Raji (cell line): ENCODE results near the gene FOXRED1.

Source experiments
- POLR2A ChIP-seq: IDR thresholded peaks from 2 replicates; pipeline ENCODE4 v1.6.1; 2011; ENCODE audit warnings: low read depth, low read length, control low read depth; ENCODE audit not compliant: insufficient read depth

The FOXRED1 gene

GRCh38 chr11:126318574-126319373 is 49.8 kb downstream of the FOXRED1 start:
- no peak for TF ChIP-seq POLR2A

DNA sequence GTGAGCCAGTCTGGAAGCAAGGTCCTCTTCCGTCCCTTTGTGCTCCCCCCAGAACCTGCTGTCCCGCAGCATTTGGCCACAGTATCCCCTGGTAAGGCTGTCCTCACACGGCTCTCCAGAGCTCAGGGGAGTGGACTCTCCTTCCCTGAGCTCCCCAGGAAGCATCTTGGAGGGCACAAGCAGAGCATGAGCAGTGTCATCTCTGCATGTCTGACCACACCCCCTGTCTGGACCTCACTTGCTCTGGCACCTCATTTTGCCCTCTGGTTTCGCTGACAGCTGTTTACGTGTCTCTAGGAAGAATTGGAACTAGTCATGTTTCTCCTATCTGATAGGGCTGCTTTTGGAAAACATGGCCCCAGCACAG is 50.4 kb downstream of the FOXRED1 start:
- TF ChIP-seq POLR2A = no peak

GRCh38 chr11:126322996-126323395 is 54.0 kb downstream of the FOXRED1 start:
- no peak for TF ChIP-seq POLR2A

GRCh38 chr11:126327281-126328000 is 58.5 kb downstream of the FOXRED1 start:
- no peak for TF ChIP-seq POLR2A
